ENCODE measurements around the gene TTLL5. TPM values are rescaled to one million over a fixed set of nuclear protein-coding genes. Genes with fewer than 3 reads are reported as not detected.

Gene TTLL5
- total and polyA plus RNA-seq, 2 of the 13 experiments (the other 11 are each of a cell fraction or from before 2014, with no cell fraction given): 11.8 to 18.8 TPM

DNA sequence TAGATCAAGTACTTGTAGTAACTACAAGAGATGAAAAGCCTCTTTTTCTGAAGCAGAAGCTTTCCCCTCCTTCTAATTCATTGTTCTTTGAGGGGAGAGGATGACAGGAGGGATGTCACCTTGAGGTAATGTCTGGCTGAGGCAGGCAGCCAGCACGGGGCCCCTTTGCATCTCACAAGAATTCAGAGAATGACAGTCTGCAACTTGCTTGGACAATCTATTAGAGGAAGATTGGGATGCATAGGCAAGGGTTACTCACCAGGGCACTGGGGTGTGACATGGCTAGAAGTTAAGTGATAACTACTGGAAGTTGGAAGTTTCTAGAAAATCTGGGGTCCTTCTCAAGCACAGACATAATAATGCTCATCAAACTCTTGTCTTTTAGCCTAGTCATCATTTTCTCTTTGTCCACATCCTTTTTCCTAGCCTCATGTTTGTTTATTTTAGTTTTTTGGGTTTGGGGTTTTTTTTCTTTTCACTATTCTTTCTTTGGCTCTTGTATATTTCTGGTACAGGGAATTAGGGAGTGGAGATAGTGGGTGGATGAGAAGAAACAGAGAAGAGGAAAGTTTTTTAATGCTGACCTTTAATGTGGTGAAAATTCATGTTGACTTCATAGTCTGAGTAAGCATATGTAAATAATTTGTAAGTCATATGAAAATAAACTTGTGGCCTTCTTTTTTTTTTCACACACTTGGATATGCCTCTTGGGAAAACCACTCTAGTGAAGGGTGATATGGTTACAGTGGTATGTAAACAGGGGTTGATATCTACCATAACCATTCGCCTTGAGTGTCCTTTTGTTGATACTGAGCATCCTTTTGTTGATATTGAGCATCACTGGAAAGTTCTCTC lies 55.1 kb downstream of the TTLL5 start:
- no peak overlapping the region for H3K4me2 ChIP-seq (ENCODE audit: low read depth, low read length)
- H3K4me1 ChIP-seq (ENCODE audit: insufficient read depth, low read length): peaks cover 22% of the 10 kb centered on the region
- H3K9me3 ChIP-seq (ENCODE audit: low read length): no peaks in the 10 kb centered on the region
- H3K79me2 ChIP-seq (ENCODE audit: insufficient read depth, low read length): no peaks in the 10 kb centered on the region
- no peaks in the 10 kb centered on the region for H4K20me1 ChIP-seq (ENCODE audit: insufficient read depth, low read length)
- CTCF ChIA-PET (ENCODE audit: low intra/inter-chr PET ratio, low total read pairs): no interaction called here
- no peak for TF ChIP-seq ZNF180 (CRISPR knock-in tag; IDR thresholded peaks at IDR 0.05; ENCODE audit: borderline replicate concordance, low read depth)
- peak; percentile 96 for TF ChIP-seq MAFF (IDR thresholded peaks at IDR 0.05; ENCODE audit: low read depth, low read length)
- TF ChIP-seq GFI1 (CRISPR knock-in tag; IDR thresholded peaks at IDR 0.05; ENCODE audit: borderline replicate concordance): no peak
- TF ChIP-seq MAFK (conservative IDR thresholded peaks at IDR 0.05 in 1 of 2, IDR thresholded peaks at IDR 0.05 in 1 of 2; ENCODE audit: low read length in 2 of 2): peak; percentile 94 to 96
- intact Hi-C loops (cut with micrococcal nuclease; ENCODE audit: unreplicated experiment): loop anchor here (10.0 kb wide), 1 partner anchor 149 kb away; no protein-coding TSS in a partner anchor
- FAIRE-seq: no peak
- DNase-seq (ENCODE audit: low spot score): no peak
- ATAC-seq: no peak
- no peaks in the 10 kb centered on the region for H3K27me3 ChIP-seq (ENCODE audit: control insufficient read depth in 1 of 2, insufficient read depth in 2 of 2, low read length in 2 of 2)
- BruUV-seq (replicated peaks): no TSS peak
- H2AFZ ChIP-seq (ENCODE audit: low read length): no peak overlapping the region
- WGBS (ENCODE audit: low lambda C conversion rate): 100% methylated on average over 2 of the region's 2 CpGs
- no peak overlapping the region for H3K27ac ChIP-seq (ENCODE audit: extremely low read length, insufficient read depth, low read length)
- H3K4me3 ChIP-seq (replicated peaks in 1 of 3; ENCODE audit: insufficient read depth in 1 of 3, low read depth in 2 of 3, low read length in 3 of 3): no peak overlapping the region
- H3K9ac ChIP-seq (ENCODE audit: insufficient read depth, low read depth, low read length): no peak overlapping the region
- H3K36me3 ChIP-seq (replicated peaks in 1 of 2; ENCODE audit: control insufficient read depth in 1 of 2, insufficient read depth in 2 of 2, low read length in 2 of 2): peaks cover 7 to 33% of the 10 kb centered on the region in 2 experiments
- in situ Hi-C loops (cut with HindIII; ENCODE audit: extremely low pct_ligation_motif_present, low pct_unique_long_range_greater_than_20kb): loop anchor here (25.0 kb wide), 1 partner anchor 671 kb away; the partner anchor contains the start of gene ESRRB
- POLR2A ChIA-PET: no interaction called here

DNA sequence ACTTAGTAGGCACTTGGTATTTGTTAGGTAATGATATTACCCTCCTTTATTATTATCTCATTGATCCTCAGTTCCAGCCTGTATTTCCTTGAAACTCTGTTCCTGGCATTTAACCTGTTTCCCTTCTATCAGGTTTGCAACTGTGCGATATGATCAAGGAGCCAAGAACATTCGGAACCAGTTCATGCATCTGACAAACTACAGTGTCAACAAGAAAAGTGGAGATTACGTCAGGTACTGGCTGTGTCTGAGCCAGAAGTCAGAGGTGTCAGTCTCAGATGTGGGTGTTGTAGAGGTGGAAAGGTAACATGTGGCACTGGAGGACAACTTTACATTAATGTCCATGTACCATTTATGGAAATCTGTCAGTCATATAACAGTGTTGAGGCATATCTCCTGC lies 56.7 kb downstream of the TTLL5 start:
- Histone ChIP-seq H3K4me3 (replicated peaks in 1 of 3; ENCODE audit: insufficient read depth in 1 of 3, low read depth in 2 of 3, low read length in 3 of 3) (no peak overlapping the region), H3K36me3 (replicated peaks in 1 of 2; ENCODE audit: control insufficient read depth in 1 of 2, insufficient read depth in 2 of 2, low read length in 2 of 2) (peaks cover 9 to 39% of the 10 kb centered on the region in 2 experiments), H4K20me1 (ENCODE audit: insufficient read depth, low read length) (no peaks in the 10 kb centered on the region), H3K27ac (ENCODE audit: extremely low read length, insufficient read depth, low read length) (no peak overlapping the region), H3K4me1 (ENCODE audit: insufficient read depth, low read length) (peaks cover 7% of the 10 kb centered on the region), H3K9ac (ENCODE audit: insufficient read depth, low read depth, low read length) (no peak overlapping the region), H3K79me2 (ENCODE audit: insufficient read depth, low read length) (no peaks in the 10 kb centered on the region), H2AFZ (ENCODE audit: low read length) (no peak overlapping the region), H3K27me3 (ENCODE audit: control insufficient read depth in 1 of 2, insufficient read depth in 2 of 2, low read length in 2 of 2) (no peaks in the 10 kb centered on the region), H3K9me3 (ENCODE audit: low read length) (no peaks in the 10 kb centered on the region), H3K4me2 (ENCODE audit: low read depth, low read length) (no peak overlapping the region)
- in situ Hi-C loops (cut with HindIII; ENCODE audit: extremely low pct_ligation_motif_present, low pct_unique_long_range_greater_than_20kb) (loop anchor here (25.0 kb wide), 1 partner anchor 670 kb away; the partner anchor contains the start of gene ESRRB), intact Hi-C loops (cut with micrococcal nuclease; ENCODE audit: unreplicated experiment) (loop anchor here (10.0 kb wide), 1 partner anchor 147 kb away; no protein-coding TSS in a partner anchor)
- ATAC-seq (no peak), FAIRE-seq (no peak), DNase-seq (ENCODE audit: low spot score) (no peak)
- CTCF ChIA-PET (ENCODE audit: low intra/inter-chr PET ratio, low total read pairs): no interaction called here
- 90% methylated on average over 3 of the region's 3 CpGs for WGBS (ENCODE audit: low lambda C conversion rate)
- no TSS peak for BruUV-seq (replicated peaks)
- POLR2A ChIA-PET: no interaction called here
- TF ChIP-seq PHF21A (CRISPR knock-in tag; IDR thresholded peaks at IDR 0.05) (no peak), DPF2 (CRISPR knock-in tag; IDR thresholded peaks at IDR 0.05; ENCODE audit: borderline replicate concordance, low read depth) (no peak), PRMT3 (CRISPR knock-in tag; IDR thresholded peaks at IDR 0.05; ENCODE audit: borderline replicate concordance, low read depth) (no peak)
- TF ChIP-seq, protein P1, sequence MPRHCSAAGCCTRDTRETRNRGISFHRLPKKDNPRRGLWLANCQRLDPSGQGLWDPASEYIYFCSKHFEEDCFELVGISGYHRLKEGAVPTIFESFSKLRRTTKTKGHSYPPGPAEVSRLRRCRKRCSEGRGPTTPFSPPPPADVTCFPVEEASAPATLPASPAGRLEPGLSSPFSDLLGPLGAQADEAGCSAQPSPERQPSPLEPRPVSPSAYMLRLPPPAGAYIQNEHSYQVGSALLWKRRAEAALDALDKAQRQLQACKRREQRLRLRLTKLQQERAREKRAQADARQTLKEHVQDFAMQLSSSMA (CRISPR knock-in tag; IDR thresholded peaks at IDR 0.05): no peak
